Activated CD4-positive, alpha-beta T cell treated with anti-CD3 and anti-CD28 coated beads, Interleukin-10, Interleukin-2, amounts not matched to agents 100 ng/mL and 50 ng/mL, durations not matched to agents 16 hours and 8 hours (primary cell): ENCODE measurements around the gene JAK1.
"Not testable (repeated sequence)": the region's sequence is repeated elsewhere in the genome, so short reads cannot be mapped to it uniquely, and the experiment has no call there.

Experiments
- DNase-seq: peaks from one replicate; pipeline ENCODE4 v3.0.0-alpha.2; 2020

Gene JAK1

GRCh38 chr1:64829411-64830029 lies 136.8 kb downstream of the JAK1 start:
- no peak for DNase-seq

GRCh38 chr1:64828829-64829228 lies 137.5 kb downstream of the JAK1 start:
- peak; percentile 24 for DNase-seq

- DNase-seq: peak; percentile 60
Observed at GRCh38 chr1:64826991-64827390, 139.4 kb downstream of the JAK1 start.

- peak; percentile 67 for DNase-seq
Observed at GRCh38 chr1:64823691-64824476, 142.5 kb downstream of the JAK1 start.

- DNase-seq: no peak
Observed at GRCh38 chr1:64822621-64823020, 143.7 kb downstream of the JAK1 start.

DNA sequence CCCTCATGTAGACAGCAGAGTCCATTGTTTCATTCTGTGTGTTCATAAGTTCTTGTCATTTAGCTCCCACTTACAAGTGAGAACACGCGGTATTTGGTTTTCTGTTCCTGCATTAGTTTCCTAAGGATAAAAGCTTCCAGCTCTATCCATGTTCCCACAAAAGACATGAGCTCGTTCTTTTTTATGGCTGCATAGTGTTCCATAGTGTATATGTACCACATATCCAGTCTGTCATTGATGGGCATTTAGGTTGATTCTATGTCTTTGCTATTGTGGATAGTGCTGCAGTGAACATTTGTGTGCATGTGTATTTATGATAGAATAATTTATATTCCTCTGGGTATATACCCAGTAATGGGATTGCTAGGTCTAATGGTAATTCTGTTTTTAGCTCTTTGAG lies 145.8 kb downstream of the JAK1 start:
- DNase-seq: not testable (repeated sequence)

- DNase-seq: not testable (repeated sequence)
Observed at GRCh38 chr1:64817364-64817763, 149.0 kb downstream of the JAK1 start.

DNA sequence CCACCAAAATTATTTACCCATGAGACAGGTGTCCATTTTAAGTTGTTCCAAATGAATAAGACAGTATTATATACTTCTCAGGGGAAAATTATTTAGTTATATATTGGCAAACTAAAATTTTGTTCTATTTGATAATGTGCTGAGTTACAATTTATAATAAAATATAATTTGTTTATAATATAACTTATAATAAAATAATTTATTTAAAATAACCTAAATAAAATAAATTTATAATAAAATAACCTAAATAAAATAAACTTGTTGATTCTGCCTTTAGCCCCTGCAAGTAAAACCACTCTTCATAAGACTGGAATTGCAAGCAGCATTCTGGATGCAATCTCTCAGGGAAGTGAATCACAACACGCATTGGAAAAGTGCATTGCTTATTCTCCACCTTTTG lies 151.9 kb downstream of the JAK1 start:
- no peak for DNase-seq

DNA sequence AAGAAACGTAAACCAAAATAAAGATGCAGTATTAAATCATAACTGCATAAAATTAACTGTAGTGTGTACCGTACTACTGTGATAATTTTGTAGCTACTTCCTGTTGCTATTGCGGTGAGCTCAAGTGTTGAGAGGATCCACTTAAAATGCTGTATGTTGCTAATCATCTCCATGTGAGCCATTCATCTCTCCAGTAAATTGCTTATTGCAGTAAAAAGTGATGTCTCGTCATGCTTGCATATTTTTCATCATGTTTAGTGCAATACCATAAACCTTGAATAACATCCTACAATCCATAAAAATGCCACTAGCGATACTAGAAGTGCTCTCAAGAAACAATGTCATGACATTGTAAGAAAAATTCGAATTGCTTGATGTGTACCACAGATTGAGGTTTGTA lies 155.2 kb downstream of the JAK1 start:
- no peak for DNase-seq

DNA sequence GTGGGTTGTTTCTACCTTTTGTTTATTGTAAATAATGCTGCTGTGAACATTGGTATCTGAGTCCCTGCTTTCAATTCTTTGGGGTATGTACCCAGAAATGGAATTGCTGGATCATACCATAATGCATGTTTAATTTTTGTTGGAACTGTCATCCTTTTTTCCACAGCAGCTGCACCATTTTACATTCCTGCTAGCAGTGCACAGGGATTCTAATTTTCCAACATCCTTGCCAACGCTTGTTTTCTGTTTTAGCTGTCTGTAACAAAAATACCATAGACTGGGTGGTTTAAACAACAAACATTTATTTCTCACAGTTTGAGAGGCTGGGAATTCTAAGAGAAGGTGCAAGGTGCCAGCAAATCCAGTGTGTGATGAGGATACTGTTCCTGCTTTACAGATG lies 156.3 kb downstream of the JAK1 start:
- no peak for DNase-seq

DNA sequence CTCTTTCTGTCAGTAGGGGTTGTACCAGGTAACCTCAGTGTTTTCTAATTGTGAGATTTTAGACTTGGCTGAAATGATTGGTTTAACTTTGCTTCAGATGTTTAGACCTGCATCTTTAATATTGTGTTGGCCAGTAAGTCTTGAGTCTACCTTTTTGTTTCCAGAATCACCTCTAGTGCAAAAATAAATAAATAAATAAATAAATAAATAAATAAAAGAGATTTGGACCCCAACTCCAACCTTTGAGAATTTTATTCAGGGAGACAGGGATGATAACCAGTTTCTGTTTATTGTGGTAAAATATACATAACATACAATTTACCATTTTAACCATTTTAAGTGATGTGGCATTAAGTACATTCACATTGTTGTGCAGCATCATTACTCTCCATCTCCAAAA lies 157.0 kb downstream of the JAK1 start:
- no peak for DNase-seq

- no peak for DNase-seq
Observed at GRCh38 chr1:64801851-64802523, 164.4 kb downstream of the JAK1 start.

DNA sequence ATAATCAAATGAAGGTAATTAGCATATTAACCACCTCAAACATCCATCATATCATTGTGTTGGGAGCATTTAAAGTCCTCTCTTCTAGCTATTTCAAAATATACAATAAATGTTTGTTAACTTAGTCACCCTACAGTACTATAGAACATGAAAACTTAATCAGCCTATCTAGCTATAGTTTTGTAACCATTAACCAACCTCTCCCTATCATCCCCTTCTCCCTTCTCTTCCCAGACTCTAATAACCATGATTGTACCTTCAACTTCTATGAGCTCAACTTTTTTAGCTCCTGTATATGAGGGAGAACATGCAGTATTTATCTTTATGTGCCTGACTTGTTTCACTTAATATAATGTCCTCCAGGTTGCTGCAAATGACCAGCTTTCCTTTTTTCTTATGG lies 167.5 kb downstream of the JAK1 start:
- no peak for DNase-seq

DNA sequence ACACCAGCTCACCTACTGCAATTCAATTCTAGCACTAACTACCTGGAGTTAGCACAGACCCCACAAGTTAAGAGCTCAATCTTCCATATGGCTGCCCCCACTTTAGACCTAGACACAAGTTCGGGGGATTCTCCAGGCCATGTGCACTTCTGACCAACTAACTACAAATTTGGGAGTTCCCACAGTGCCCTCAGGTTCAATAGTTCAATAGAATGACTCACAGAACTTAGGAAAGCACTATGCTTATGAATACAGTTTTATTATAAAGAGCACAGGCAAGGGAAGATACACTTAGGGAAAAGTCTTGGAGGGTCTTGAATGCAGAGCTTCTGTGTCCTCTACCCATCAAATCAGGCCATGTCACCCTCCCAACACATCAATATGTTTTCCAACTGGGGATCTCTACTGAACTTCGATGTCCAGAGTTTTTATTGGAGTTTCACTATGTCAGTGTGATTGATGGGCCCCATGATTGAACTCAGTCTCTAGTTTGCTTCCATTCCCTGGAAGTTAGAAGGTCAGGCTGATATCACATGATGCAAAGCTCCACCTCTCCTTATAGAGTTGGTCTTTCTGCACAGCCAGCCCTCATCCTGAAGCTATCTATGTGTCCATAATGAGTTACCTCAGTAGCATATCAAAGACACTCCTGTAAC lies 175.4 kb downstream of the JAK1 start:
- DNase-seq: no peak
